ENCODE results near the gene EXPH5.

Gene EXPH5

DNA sequence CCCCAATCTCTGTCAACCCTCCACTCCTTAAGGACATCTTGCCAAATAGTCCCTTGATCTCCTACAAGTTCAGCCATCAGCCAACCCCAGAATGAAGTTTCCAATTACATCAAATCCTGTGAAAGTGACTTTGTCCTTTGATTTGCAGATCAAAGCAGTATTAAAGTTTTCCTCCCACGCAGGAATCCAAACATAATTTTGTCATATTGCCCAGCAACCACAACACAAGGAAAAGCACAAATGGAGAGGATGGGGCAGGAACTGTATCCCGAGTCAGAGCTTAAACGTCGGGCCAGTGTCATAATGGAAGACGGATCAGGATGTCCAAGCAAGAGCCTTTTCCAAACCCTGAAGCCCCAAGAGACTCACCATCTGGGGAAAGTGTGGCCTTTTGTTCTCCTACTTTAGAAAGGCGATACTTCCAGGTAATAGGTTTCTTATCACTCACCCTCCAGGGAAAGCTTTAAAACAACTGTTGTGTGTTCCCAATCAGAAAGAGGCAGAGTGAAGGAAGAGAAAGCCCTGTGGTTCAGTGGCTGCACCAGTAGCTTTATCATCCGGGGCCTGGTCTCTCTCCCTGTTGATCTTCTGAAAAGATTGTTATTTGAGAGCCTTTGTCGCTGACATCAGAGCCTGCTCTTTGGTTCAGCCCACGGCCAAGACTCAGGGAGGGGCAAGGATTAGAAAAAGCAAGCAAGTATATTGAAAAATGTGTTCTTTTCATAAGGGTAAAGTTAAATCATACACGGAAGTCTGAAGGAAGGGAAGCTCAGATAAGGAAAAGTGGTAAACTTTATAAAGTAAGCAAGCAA lies 41.7 kb downstream of the EXPH5 start:
- DNase-seq (ENCODE audit: insufficient read length, low spot score) (no peak), FAIRE-seq (no peak)
- TF ChIP-seq, protein P1, sequence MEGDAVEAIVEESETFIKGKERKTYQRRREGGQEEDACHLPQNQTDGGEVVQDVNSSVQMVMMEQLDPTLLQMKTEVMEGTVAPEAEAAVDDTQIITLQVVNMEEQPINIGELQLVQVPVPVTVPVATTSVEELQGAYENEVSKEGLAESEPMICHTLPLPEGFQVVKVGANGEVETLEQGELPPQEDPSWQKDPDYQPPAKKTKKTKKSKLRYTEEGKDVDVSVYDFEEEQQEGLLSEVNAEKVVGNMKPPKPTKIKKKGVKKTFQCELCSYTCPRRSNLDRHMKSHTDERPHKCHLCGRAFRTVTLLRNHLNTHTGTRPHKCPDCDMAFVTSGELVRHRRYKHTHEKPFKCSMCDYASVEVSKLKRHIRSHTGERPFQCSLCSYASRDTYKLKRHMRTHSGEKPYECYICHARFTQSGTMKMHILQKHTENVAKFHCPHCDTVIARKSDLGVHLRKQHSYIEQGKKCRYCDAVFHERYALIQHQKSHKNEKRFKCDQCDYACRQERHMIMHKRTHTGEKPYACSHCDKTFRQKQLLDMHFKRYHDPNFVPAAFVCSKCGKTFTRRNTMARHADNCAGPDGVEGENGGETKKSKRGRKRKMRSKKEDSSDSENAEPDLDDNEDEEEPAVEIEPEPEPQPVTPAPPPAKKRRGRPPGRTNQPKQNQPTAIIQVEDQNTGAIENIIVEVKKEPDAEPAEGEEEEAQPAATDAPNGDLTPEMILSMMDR (IDR thresholded peaks at IDR 0.05; ENCODE audit: insufficient read depth, missing control alignments) = no peak

DNA sequence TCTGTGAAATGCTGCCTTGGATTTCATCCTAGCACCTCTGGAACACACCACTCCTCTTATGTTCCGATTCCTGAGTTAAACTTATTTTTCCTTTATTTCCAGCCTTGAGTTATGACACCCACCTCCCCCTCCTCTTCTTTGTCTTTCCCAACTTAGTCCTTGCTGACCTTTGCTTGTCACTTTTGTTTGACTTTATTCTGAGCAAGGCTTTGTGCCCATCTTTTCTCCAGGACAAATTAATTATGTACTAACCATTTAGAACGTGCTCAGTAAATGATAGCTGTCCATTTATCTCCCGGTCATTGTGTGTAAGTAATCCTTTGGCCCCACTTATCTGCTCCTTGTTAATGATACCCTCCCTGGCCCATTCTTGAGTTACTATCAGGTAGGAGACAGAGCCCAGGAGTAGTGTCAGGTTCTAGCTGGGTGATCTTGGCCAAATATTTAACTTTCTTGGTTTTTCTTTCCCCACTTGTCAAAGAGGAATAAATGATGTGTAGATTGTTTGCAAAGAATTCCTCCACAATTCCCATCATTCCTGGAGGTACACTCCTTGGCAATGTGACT lies 44.2 kb downstream of the EXPH5 start:
- TF ChIP-seq, protein P1 (IDR thresholded peaks at IDR 0.05; ENCODE audit: insufficient read depth, missing control alignments) = no peak
- FAIRE-seq = no peak

DNA sequence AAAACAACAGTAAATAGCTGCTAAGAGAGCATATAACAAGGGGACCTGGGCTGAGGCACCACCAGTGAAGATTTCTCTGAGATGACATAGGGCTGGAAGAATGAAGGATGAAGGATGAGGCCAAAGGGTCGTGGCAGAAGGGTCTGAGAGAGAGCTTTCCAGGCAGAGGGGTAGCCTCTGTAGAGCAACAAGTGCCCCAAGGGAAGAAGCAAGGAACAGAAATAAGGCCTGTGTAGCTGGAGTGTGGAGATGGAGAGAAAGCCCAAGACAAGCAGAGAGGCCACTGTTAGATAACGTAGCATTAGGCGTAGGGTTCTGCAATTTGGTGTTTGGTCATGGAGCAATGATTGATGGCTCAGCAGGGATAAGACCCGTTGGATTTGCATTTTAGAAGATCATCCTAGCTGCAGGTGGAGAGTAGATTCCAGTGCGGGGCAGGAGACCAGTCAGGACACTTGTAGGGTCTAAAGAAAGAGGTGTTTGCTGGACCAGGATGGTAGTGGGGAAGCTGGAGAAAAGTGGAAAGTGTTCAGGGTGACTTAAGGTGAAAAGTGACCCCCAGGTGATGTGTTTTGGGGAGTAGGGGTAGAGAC lies 47.6 kb downstream of the EXPH5 start:
- FAIRE-seq (no peak), DNase-seq (ENCODE audit: insufficient read length, low spot score) (no peak)
- TF ChIP-seq, protein P1 (IDR thresholded peaks at IDR 0.05; ENCODE audit: insufficient read depth, missing control alignments) = no peak

More for the DNA sequence above, 44.2 kb downstream of the EXPH5 start:
- DNase-seq (ENCODE audit: insufficient read length, low spot score) = no peak

DNA sequence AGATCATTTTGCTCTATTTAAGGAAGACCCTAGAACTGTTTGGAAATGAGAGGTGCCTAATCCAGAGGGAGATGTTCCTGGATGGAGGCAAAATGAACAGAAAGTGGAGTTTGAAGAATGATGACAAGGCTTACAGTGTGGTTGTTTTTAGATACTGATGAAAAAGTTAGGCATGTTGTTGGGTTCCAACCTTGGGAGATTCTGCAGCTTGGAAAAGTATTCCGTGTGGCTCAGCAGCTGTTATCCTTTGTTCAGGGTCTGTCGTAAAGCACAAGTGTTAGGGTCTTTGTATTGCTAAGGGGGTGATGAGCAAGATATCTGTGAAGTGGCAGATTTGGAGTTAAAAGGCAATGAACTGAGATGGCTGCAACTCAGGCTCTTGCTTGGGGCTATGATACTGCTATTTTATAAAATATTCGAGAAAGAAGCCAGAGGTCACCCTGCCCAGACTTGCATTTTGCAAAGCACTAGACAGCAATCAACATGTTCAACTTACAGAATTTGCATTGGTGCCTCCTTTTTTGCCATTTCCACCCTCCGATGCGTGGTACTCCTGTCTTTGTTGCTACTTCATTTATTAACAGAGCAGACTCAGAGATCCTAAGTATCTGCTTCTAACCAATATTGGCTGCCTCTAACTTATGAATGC lies 50.1 kb downstream of the EXPH5 start:
- TF ChIP-seq, protein P1 (IDR thresholded peaks at IDR 0.05; ENCODE audit: insufficient read depth, missing control alignments) = no peak
- FAIRE-seq = no peak

DNA sequence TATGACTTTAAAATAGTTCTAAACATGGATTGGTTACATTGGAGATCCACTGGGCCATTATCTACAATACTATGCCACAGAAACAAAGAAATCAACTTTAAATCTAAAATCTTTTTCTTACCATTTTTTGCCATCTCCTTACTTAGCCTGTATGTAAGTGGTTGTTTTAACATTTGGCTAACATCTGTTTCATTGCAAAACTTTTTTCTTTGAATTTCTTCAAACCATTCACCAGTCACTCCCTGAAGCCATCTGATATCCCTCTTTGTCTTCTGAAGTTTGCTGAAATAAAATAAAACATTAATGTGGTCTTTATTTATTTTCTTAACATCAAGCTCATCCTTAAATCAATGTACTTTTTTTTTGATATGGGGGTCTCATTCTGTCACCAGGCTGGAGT lies 52.0 kb downstream of the EXPH5 start:
- TF ChIP-seq, protein P1 (IDR thresholded peaks at IDR 0.05; ENCODE audit: insufficient read depth, missing control alignments) = no peak
- DNase-seq (ENCODE audit: insufficient read length, low spot score) = no peak
- FAIRE-seq = no peak

More for the DNA sequence above, 50.1 kb downstream of the EXPH5 start:
- DNase-seq (ENCODE audit: insufficient read length, low spot score) = no peak

DNA sequence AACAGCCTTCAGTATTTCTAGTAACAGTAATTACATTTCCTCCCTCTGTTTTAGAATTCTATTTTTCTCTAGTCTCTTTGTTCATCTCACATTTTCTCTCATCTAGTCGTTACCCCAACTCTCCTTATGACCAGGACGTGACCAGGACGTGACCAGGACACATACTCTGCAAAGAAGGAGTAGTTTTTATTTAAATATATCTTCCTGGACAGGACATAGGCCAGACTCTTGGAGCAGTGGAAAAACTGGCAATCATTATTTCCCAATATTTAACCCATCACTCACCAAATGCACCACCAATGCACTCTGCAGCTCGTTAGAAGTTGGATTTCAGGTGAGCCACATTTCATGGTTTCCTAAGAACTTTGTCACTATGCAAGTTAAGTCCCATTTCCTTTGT lies 55.1 kb downstream of the EXPH5 start:
- no peak for DNase-seq (ENCODE audit: insufficient read length, low spot score)
- FAIRE-seq = no peak
- TF ChIP-seq, protein P1 (IDR thresholded peaks at IDR 0.05; ENCODE audit: insufficient read depth, missing control alignments) = no peak
